ENCODE results near the gene RBM33.

RBM33 gene

GRCh38 chr7:155811895-155812761, 167.7 kb downstream of the RBM33 start, which contains the start of gene SHH:
TSS of gene SHH (minus strand) at chr7:155812463. CDS start at chr7:155812122, 341 bp downstream.
- Histone ChIP-seq H3K23ac (ENCODE audit: low read length in 2 of 2) (peak within 1 kb of the TSS in 1 of 2 experiments; percentile 23), H4K8ac (ENCODE audit: low read length) (no peak within 1 kb of the TSS), H3K4ac (ENCODE audit: low read depth in 1 of 2, low read length in 2 of 2) (no peak within 1 kb of the TSS), H4K91ac (ENCODE audit: low read length) (no peak within 1 kb of the TSS), H3K79me1 (replicated peaks; ENCODE audit: low read length, poor library complexity, severe bottlenecking) (no peaks in the 10 kb centered on the region), H3K27ac (ENCODE audit: low read length, poor library complexity, severe bottlenecking) (no peak within 1 kb of the TSS), H3K14ac (ENCODE audit: low read length in 2 of 2) (no peak within 1 kb of the TSS), H2BK12ac (ENCODE audit: low read length in 2 of 2) (no peak within 1 kb of the TSS), H3K4me3 (ENCODE audit: insufficient read depth in 1 of 2, low read depth in 1 of 2, low read length in 2 of 2) (peak within 1 kb of the TSS; percentile 52 to 73), H2AK5ac (ENCODE audit: low read length, severe bottlenecking) (no peak within 1 kb of the TSS), H2BK5ac (ENCODE audit: low read depth, low read length, poor library complexity, severe bottlenecking) (no peak within 1 kb of the TSS), H3K9me3 (ENCODE audit: control insufficient read depth, low read length) (no peaks in the 10 kb centered on the region), H3K9ac (ENCODE audit: low read length) (no peak within 1 kb of the TSS), H3K4me1 (ENCODE audit: control insufficient read depth, insufficient read depth, low read depth, low read length) (peaks cover 59% of the 10 kb centered on the region), H2BK120ac (ENCODE audit: low read depth, low read length) (no peak within 1 kb of the TSS), H3K27me3 (ENCODE audit: control insufficient read depth in 1 of 2, insufficient read depth in 1 of 2, low read length in 2 of 2) (peaks cover 65 to 81% of the 10 kb centered on the region in 2 experiments), H3K4me2 (ENCODE audit: low read length, poor library complexity, severe bottlenecking) (peak within 1 kb of the TSS; percentile 96), H2AFZ (ENCODE audit: low read depth, low read length) (no peak within 1 kb of the TSS), H3K36me3 (ENCODE audit: control insufficient read depth in 1 of 2, insufficient read depth in 2 of 2, low read depth in 1 of 2, low read length in 2 of 2) (no peaks in the 10 kb centered on the region), H2BK15ac (ENCODE audit: low read depth, poor library complexity, severe bottlenecking) (no peak within 1 kb of the TSS), H3K18ac (ENCODE audit: low read depth in 1 of 2, low read length in 2 of 2) (no peak within 1 kb of the TSS)
- DNase-seq = peak; percentile 34
- WGBS = 3% methylated on average over 53 of the region's 53 CpGs

GRCh38 chr7:155813125-155813524, 168.7 kb downstream of the RBM33 start:
- H3K9me3 ChIP-seq (ENCODE audit: control insufficient read depth, low read length) = no peaks in the 10 kb centered on the region
- H2BK5ac ChIP-seq (ENCODE audit: low read depth, low read length, poor library complexity, severe bottlenecking) = no peak overlapping the region
- no peaks in the 10 kb centered on the region for H3K36me3 ChIP-seq (ENCODE audit: control insufficient read depth in 1 of 2, insufficient read depth in 2 of 2, low read depth in 1 of 2, low read length in 2 of 2)
- no peak overlapping the region for H3K27ac ChIP-seq (ENCODE audit: low read length, poor library complexity, severe bottlenecking)
- no peak overlapping the region for H3K18ac ChIP-seq (ENCODE audit: low read depth in 1 of 2, low read length in 2 of 2)
- H4K8ac ChIP-seq (ENCODE audit: low read length) = no peak overlapping the region
- no peak overlapping the region for H3K14ac ChIP-seq (ENCODE audit: low read length in 2 of 2)
- H3K4me3 ChIP-seq (ENCODE audit: insufficient read depth in 1 of 2, low read depth in 1 of 2, low read length in 2 of 2) = no peak overlapping the region
- no peak overlapping the region for H3K4ac ChIP-seq (ENCODE audit: low read depth in 1 of 2, low read length in 2 of 2)
- peaks cover 58 to 71% of the 10 kb centered on the region in 2 experiments for H3K27me3 ChIP-seq (ENCODE audit: control insufficient read depth in 1 of 2, insufficient read depth in 1 of 2, low read length in 2 of 2)
- no peak overlapping the region for H2BK120ac ChIP-seq (ENCODE audit: low read depth, low read length)
- no peaks in the 10 kb centered on the region for H3K79me1 ChIP-seq (replicated peaks; ENCODE audit: low read length, poor library complexity, severe bottlenecking)
- H3K23ac ChIP-seq (ENCODE audit: low read length in 2 of 2) = no peak overlapping the region
- WGBS = 31% methylated on average over 7 of the region's 8 CpGs
- peaks cover 51% of the 10 kb centered on the region for H3K4me1 ChIP-seq (ENCODE audit: control insufficient read depth, insufficient read depth, low read depth, low read length)
- H4K91ac ChIP-seq (ENCODE audit: low read length) = no peak overlapping the region
- no peak overlapping the region for H2BK12ac ChIP-seq (ENCODE audit: low read length in 2 of 2)
- DNase-seq = no peak
- H3K4me2 ChIP-seq (ENCODE audit: low read length, poor library complexity, severe bottlenecking) = no peak overlapping the region
- no peak overlapping the region for H3K9ac ChIP-seq (ENCODE audit: low read length)
- H2AK5ac ChIP-seq (ENCODE audit: low read length, severe bottlenecking) = no peak overlapping the region
- H2AFZ ChIP-seq (ENCODE audit: low read depth, low read length) = no peak overlapping the region
- H2BK15ac ChIP-seq (ENCODE audit: low read depth, poor library complexity, severe bottlenecking) = no peak overlapping the region

- no peak for DNase-seq
- H2BK5ac ChIP-seq (ENCODE audit: low read depth, low read length, poor library complexity, severe bottlenecking) = no peak overlapping the region
- H2AFZ ChIP-seq (ENCODE audit: low read depth, low read length) = no peak overlapping the region
- H3K4me2 ChIP-seq (ENCODE audit: low read length, poor library complexity, severe bottlenecking) = no peak overlapping the region
- H3K27me3 ChIP-seq (ENCODE audit: control insufficient read depth in 1 of 2, insufficient read depth in 1 of 2, low read length in 2 of 2) = peaks cover 59 to 68% of the 10 kb centered on the region in 2 experiments
- H3K36me3 ChIP-seq (ENCODE audit: control insufficient read depth in 1 of 2, insufficient read depth in 2 of 2, low read depth in 1 of 2, low read length in 2 of 2) = no peaks in the 10 kb centered on the region
- H3K4me1 ChIP-seq (ENCODE audit: control insufficient read depth, insufficient read depth, low read depth, low read length) = peaks cover 44% of the 10 kb centered on the region
- H4K8ac ChIP-seq (ENCODE audit: low read length) = no peak overlapping the region
- no peak overlapping the region for H2BK120ac ChIP-seq (ENCODE audit: low read depth, low read length)
- no peak overlapping the region for H2BK15ac ChIP-seq (ENCODE audit: low read depth, poor library complexity, severe bottlenecking)
- no peak overlapping the region for H3K18ac ChIP-seq (ENCODE audit: low read depth in 1 of 2, low read length in 2 of 2)
- no peak overlapping the region for H3K9ac ChIP-seq (ENCODE audit: low read length)
- H3K27ac ChIP-seq (ENCODE audit: low read length, poor library complexity, severe bottlenecking) = no peak overlapping the region
- no peak overlapping the region for H3K23ac ChIP-seq (ENCODE audit: low read length in 2 of 2)
- H3K4ac ChIP-seq (ENCODE audit: low read depth in 1 of 2, low read length in 2 of 2) = no peak overlapping the region
- no peak overlapping the region for H4K91ac ChIP-seq (ENCODE audit: low read length)
- 17% methylated on average over 18 of the region's 19 CpGs for WGBS
- H3K4me3 ChIP-seq (ENCODE audit: insufficient read depth in 1 of 2, low read depth in 1 of 2, low read length in 2 of 2) = no peak overlapping the region
- no peak overlapping the region for H3K14ac ChIP-seq (ENCODE audit: low read length in 2 of 2)
- no peak overlapping the region for H2AK5ac ChIP-seq (ENCODE audit: low read length, severe bottlenecking)
- no peak overlapping the region for H2BK12ac ChIP-seq (ENCODE audit: low read length in 2 of 2)
- H3K9me3 ChIP-seq (ENCODE audit: control insufficient read depth, low read length) = no peaks in the 10 kb centered on the region
- no peaks in the 10 kb centered on the region for H3K79me1 ChIP-seq (replicated peaks; ENCODE audit: low read length, poor library complexity, severe bottlenecking)
Measured at GRCh38 chr7:155813546-155814315, 169.3 kb downstream of the RBM33 start.
